ENCODE data around the gene RMC1.

Gene RMC1

DNA sequence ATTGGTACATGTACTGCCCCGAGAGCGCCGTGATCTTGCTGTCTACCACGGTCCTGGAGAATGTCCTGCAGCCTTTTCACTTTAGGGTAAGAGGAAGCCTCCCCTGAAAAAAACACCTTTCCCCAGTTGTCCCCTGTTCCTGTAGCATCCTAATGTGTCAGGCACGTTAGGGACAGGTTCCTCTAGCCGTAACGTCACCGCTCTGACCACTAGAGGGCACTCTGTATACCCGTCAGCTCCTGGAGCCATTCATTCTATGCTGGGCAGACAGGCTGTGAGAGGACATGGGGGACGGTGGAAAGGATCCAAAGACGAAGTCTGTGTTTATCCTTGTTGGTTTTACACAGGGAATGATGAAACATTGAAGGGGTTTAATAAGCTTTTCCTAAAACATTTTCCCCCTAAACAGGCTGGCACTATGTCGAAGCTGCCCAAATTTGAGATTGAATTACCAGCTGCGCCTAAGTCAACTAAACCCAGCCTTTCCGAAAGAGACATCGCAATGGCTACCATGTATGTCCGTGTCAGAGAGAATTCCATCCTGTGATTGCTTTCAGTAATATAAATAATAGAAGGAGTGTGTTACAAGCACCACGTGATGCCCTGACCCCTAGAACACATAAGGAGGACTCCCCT, 12.7 kb downstream of the RMC1 start:
- no peak for DNase-seq (ENCODE audit: low read depth, low spot score)
- POLR2A ChIA-PET: no interaction called here
- CTCF ChIA-PET: interaction anchor here (0.6 to 3.6 kb wide), 41 partner anchors 7 to 604 kb away, joined by 3 to 51 read pairs (median 5); partner anchors contain the start of genes NPC1 and RIOK3
- TF ChIP-seq, protein P1, sequence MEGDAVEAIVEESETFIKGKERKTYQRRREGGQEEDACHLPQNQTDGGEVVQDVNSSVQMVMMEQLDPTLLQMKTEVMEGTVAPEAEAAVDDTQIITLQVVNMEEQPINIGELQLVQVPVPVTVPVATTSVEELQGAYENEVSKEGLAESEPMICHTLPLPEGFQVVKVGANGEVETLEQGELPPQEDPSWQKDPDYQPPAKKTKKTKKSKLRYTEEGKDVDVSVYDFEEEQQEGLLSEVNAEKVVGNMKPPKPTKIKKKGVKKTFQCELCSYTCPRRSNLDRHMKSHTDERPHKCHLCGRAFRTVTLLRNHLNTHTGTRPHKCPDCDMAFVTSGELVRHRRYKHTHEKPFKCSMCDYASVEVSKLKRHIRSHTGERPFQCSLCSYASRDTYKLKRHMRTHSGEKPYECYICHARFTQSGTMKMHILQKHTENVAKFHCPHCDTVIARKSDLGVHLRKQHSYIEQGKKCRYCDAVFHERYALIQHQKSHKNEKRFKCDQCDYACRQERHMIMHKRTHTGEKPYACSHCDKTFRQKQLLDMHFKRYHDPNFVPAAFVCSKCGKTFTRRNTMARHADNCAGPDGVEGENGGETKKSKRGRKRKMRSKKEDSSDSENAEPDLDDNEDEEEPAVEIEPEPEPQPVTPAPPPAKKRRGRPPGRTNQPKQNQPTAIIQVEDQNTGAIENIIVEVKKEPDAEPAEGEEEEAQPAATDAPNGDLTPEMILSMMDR (IDR thresholded peaks at IDR 0.05; ENCODE audit: insufficient read depth, low read length, missing control alignments): peak; percentile 93
- no peak overlapping the region for H3K4me3 ChIP-seq (ENCODE audit: low read depth, low read length)

DNA sequence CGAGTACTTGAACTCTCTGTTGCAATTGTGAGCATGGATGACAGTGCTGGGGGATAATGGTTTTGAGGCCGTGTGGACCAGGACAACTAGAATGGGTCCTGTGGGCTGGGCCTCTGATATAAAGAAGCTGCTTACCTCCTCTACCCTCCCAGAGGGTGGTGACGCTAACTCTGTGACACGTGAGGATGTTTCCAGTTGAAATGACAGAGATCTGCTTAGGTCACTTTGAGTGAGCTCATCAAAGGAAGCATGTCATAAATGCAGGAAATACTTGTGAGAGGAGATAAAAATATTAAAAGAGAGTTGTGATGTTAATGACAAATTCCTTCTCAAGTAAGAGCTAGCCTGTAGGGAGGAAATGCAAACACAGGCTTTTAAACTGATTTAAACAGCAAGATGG, 16.4 kb downstream of the RMC1 start:
- ChIA-PET POLR2A (interaction anchor here (0.6 kb wide), 1 partner anchor 64 kb away, joined by 3 read pairs; no protein-coding TSS in a partner anchor), CTCF (interaction anchor here (1.1 to 1.6 kb wide), 3 partner anchors 14 to 183 kb away, joined by 3 to 10 read pairs (median 4); no protein-coding TSS in a partner anchor)
- TF ChIP-seq, protein P1 (IDR thresholded peaks at IDR 0.05; ENCODE audit: insufficient read depth, low read length, missing control alignments): no peak
- no peak for DNase-seq (ENCODE audit: low read depth, low spot score)
- H3K4me3 ChIP-seq (ENCODE audit: low read depth, low read length): no peak overlapping the region

DNA sequence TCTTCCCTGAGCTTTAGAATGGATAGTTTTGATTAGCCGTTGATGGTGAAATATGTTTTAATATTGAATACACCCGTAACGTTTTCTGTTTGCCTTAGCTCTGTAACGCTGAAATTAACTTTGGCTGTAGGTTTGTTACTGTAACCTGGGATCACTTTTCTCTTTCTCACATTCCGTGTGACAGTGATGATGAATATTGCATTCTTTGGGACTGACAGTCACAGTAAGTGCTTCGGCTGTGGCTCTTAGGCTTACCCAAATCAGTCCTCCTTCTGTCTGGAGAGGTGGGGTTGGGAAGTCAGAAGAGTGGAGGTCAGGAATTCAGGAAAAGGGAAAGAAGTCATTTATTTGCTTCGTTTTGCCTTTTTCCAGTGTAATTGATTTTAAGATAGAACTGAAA, 18.0 kb downstream of the RMC1 start:
- POLR2A ChIA-PET: no interaction called here
- CTCF ChIA-PET: interaction anchor here (0.7 to 1.6 kb wide), 4 partner anchors 8 to 182 kb away, joined by 3 to 10 read pairs (median 4); no protein-coding TSS in a partner anchor

DNA sequence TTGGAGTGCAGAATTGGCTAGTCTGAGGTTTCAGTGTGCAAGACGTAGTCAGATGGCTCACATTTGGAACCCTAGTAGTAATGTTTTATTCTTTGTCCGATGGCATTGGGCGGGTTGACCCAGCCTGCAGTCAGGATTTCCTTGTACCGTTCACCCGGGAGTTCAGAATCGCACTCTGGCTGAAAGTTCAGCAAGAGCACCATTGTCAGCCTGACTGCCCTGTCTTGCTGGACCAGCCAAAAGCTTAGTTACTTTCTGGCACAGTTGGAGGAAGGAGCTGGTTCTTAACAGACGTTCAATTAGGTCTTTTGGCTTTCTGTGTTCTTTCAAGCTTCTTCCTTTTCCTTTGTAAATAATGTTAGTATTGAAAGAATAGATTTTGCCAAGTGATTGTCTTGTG, 18.6 kb downstream of the RMC1 start:
- ChIA-PET CTCF (interaction anchor here (1.0 to 2.3 kb wide), 4 partner anchors 7 to 67 kb away, joined by 3 to 11 read pairs (median 4); no protein-coding TSS in a partner anchor), POLR2A (no interaction called here)
- no peak for DNase-seq (ENCODE audit: low read depth, low spot score)
- TF ChIP-seq, protein P1 (IDR thresholded peaks at IDR 0.05; ENCODE audit: insufficient read depth, low read length, missing control alignments): no peak
- no peak overlapping the region for H3K4me3 ChIP-seq (ENCODE audit: low read depth, low read length)

More for the DNA sequence above, 18.0 kb downstream of the RMC1 start:
- no peak for DNase-seq (ENCODE audit: low read depth, low spot score)
- H3K4me3 ChIP-seq (ENCODE audit: low read depth, low read length): no peak overlapping the region
- TF ChIP-seq, protein P1 (IDR thresholded peaks at IDR 0.05; ENCODE audit: insufficient read depth, low read length, missing control alignments): no peak

DNA sequence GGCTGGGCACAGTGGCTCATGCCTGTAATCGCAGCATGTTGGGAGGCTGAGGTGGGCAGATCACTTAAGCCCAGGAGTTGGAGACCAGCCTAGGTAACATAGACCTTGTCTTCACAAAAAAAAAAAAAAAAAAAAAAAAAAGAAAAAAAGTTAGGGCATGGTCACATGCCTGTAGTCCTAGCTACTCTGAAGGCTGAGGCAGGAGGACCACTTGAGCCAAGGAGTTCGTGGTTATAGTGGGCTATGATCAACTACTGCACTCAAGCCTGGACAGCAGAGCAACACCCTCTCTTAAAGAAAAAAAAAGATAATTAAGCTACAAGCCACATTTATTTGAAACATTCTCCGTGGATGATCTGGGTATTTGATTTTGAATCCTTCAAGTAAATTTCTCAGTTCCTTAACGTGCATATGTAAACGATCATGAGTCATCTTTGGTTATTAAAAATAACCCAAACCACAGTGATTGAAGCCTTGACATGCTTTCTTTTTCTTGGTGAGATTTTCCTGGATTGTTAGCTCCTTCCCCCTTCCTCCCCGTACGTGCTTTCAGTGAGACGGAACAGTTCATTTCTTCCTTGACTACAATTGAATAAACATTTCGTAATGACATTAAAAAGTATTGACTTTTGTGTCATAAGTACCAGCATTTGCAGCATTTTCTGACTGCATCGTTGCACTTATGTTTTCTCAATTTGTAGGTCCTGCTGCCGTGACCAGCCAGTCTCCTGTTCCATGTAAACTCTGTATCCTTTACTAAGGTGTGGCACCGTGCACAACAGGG, 20.3 kb downstream of the RMC1 start:
- CTCF ChIA-PET: interaction anchor here (0.6 to 2.3 kb wide), 5 partner anchors 9 to 25 kb away, joined by 3 to 11 read pairs (median 3); no protein-coding TSS in a partner anchor
- peak; percentile 41 for DNase-seq (ENCODE audit: low read depth, low spot score)
- POLR2A ChIA-PET: no interaction called here
- no peak overlapping the region for H3K4me3 ChIP-seq (ENCODE audit: low read depth, low read length)
- TF ChIP-seq, protein P1 (IDR thresholded peaks at IDR 0.05; ENCODE audit: insufficient read depth, low read length, missing control alignments): no peak

DNA sequence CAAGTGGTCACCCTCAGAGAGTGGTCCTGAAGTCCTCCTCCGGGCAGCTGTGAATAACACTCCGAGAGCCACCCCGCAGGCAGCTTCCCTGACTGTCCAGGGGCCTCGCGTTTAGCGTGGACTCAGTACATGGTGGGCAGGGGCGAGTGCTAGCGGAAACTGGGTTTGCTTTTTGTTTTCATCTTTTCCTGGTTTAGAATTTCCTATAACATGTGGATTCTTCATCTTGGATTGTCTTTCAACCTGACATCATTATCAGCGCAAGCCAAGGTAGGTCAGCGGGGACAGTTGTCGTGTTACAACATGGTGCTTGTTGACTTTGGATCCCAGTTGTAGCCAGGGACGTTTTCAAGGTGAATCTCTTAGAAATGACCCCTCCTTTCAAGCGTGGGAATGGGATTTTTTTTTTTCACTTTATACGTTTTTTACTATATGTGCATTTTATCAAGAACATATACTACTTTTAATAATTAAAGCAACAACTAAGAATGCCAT, 20.9 kb downstream of the RMC1 start:
- ChIA-PET POLR2A (no interaction called here), CTCF (interaction anchor here (0.6 to 2.4 kb wide), 5 partner anchors 8 to 25 kb away, joined by 3 to 17 read pairs (median 9); no protein-coding TSS in a partner anchor)
- DNase-seq (ENCODE audit: low read depth, low spot score): no peak
- TF ChIP-seq, protein P1 (IDR thresholded peaks at IDR 0.05; ENCODE audit: insufficient read depth, low read length, missing control alignments): no peak
- H3K4me3 ChIP-seq (ENCODE audit: low read depth, low read length): no peak overlapping the region

All from AG04449 (cell line).